ENCODE results near the gene UROC1.

The UROC1 gene

DNA sequence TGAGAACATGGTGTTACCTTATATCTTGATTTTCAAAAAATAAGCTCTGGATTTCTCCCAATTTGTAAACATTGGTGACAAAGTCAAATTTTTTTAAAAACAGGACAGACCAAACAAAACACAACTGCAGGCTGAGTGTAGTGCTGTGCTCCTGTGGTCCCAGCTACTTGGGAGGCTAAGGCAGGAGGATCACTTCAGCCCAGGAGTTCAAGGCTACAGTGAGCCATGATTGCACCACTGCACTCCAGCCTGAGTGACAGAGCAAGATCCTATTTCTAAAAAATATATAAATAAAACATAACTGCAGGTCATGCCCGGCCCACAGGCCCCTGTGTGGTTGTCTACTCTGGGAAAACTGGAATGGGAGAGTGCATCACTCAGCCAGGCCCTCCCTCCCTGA is 37.9 kb downstream of the UROC1 start:
- DNase-seq (ENCODE audit: extremely low spot score), result no peak
- TF ChIP-seq ZNF384 (IDR thresholded peaks at IDR 0.05) (no peak), LEF1 (IDR thresholded peaks at IDR 0.05; ENCODE audit: borderline replicate concordance) (no peak), FOXK2 (IDR thresholded peaks at IDR 0.05) (no peak), L3MBTL2 (conservative IDR thresholded peaks at IDR 0.05) (no peak), SUZ12 (IDR thresholded peaks at IDR 0.05) (no peak), PKNOX1 (IDR thresholded peaks at IDR 0.05) (no peak)
- ChIA-PET CTCF (no interaction called here), POLR2A (no interaction called here)

DNA sequence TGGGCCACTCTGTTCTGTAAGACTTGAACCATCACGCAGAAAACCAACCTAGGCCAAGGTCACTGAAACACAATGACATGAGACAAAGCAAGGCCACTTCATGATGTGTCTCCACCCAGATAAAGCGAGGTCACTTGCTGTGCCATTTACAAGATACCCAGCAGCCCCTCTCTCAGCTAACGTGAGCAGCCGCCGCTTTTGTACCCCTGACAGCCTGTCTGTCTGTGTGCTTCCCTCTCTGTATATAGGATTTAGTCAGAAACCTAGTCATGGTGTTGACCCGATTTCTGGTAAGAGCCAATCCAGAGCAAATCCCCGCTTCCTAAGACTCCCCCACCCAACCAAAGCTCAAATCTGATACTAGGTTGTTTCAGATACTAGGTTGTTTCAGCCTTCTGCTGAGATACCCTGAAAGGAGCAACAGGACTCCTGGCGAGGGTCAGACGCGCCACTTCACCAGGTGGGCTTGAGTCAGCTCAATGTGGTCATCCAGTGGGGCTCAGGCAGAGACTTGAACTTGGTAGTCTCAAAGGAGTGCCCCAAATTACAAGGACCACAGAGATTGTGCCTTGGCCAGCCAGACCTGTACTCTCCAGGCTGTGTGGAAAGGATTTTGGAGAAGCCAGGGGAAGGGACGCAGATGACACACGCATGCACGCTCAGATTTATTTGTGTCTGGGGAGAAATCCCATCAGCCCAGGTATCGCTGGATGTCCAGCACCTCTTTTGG is 38.8 kb downstream of the UROC1 start:
- ChIA-PET CTCF (no interaction called here), POLR2A (no interaction called here)
- no peak for DNase-seq (ENCODE audit: extremely low spot score)
- no peak for TF ChIP-seq L3MBTL2 (conservative IDR thresholded peaks at IDR 0.05)
- no peak for TF ChIP-seq HDGF (IDR thresholded peaks at IDR 0.05; ENCODE audit: borderline replicate concordance)
- no peak for TF ChIP-seq SUZ12 (IDR thresholded peaks at IDR 0.05)
- no peak for TF ChIP-seq BHLHE40 (IDR thresholded peaks at IDR 0.05; ENCODE audit: borderline replicate concordance)
- no peak for TF ChIP-seq TARDBP (IDR thresholded peaks at IDR 0.05)
- TF ChIP-seq ELF4 (IDR thresholded peaks at IDR 0.05), result no peak
- TF ChIP-seq SP1 (IDR thresholded peaks at IDR 0.05), result no peak
- TF ChIP-seq NFRKB (IDR thresholded peaks at IDR 0.05), result no peak
- no peak for TF ChIP-seq LEF1 (IDR thresholded peaks at IDR 0.05; ENCODE audit: borderline replicate concordance)
- no peak for TF ChIP-seq FOXK2 (IDR thresholded peaks at IDR 0.05)
- no peak for TF ChIP-seq ZNF384 (IDR thresholded peaks at IDR 0.05)
- no peak for TF ChIP-seq CTBP1 (IDR thresholded peaks at IDR 0.05; ENCODE audit: borderline replicate concordance)
- TF ChIP-seq FOXM1 (IDR thresholded peaks at IDR 0.05; ENCODE audit: borderline replicate concordance), result no peak
- no peak for TF ChIP-seq FOXA1 (IDR thresholded peaks at IDR 0.05)

- TF ChIP-seq SUZ12 (IDR thresholded peaks at IDR 0.05) (no peak), ARNT (IDR thresholded peaks at IDR 0.05) (no peak), LEF1 (IDR thresholded peaks at IDR 0.05; ENCODE audit: borderline replicate concordance) (no peak), ELF4 (IDR thresholded peaks at IDR 0.05) (no peak), L3MBTL2 (conservative IDR thresholded peaks at IDR 0.05) (no peak), TARDBP (IDR thresholded peaks at IDR 0.05) (no peak), CTBP1 (IDR thresholded peaks at IDR 0.05; ENCODE audit: borderline replicate concordance) (no peak), SP1 (IDR thresholded peaks at IDR 0.05) (no peak), FOXK2 (IDR thresholded peaks at IDR 0.05) (no peak), BHLHE40 (IDR thresholded peaks at IDR 0.05; ENCODE audit: borderline replicate concordance) (no peak), FOXA1 (IDR thresholded peaks at IDR 0.05) (no peak), PKNOX1 (IDR thresholded peaks at IDR 0.05) (no peak), NFRKB (IDR thresholded peaks at IDR 0.05) (no peak), HDGF (IDR thresholded peaks at IDR 0.05; ENCODE audit: borderline replicate concordance) (no peak), FOXM1 (IDR thresholded peaks at IDR 0.05; ENCODE audit: borderline replicate concordance) (no peak), ZNF384 (IDR thresholded peaks at IDR 0.05) (no peak)
- ChIA-PET POLR2A (no interaction called here), CTCF (no interaction called here)
- no peak for DNase-seq (ENCODE audit: extremely low spot score)
These were observed 40.6 kb downstream of the UROC1 start for GRCh38 chr3:126477061-126477380.

- POLR2A ChIA-PET, result interaction anchor here (0.8 to 1.6 kb wide), 6 partner anchors 10 to 117 kb away, joined by 3 to 4 read pairs (median 3); no protein-coding TSS in a partner anchor
- peak; percentile 56 for DNase-seq (ENCODE audit: extremely low spot score)
- no peak for TF ChIP-seq ZNF384 (IDR thresholded peaks at IDR 0.05)
- no peak for TF ChIP-seq ARNT (IDR thresholded peaks at IDR 0.05)
- TF ChIP-seq FOXA1 (IDR thresholded peaks at IDR 0.05), result no peak
- 0 out of 2 replicates have a peak, but pooled peaks have one; percentile 20 for TF ChIP-seq L3MBTL2 (conservative IDR thresholded peaks at IDR 0.05)
- CTCF ChIA-PET, result no interaction called here
These were observed 41.2 kb downstream of the UROC1 start for GRCh38 chr3:126476166-126477060.

DNA sequence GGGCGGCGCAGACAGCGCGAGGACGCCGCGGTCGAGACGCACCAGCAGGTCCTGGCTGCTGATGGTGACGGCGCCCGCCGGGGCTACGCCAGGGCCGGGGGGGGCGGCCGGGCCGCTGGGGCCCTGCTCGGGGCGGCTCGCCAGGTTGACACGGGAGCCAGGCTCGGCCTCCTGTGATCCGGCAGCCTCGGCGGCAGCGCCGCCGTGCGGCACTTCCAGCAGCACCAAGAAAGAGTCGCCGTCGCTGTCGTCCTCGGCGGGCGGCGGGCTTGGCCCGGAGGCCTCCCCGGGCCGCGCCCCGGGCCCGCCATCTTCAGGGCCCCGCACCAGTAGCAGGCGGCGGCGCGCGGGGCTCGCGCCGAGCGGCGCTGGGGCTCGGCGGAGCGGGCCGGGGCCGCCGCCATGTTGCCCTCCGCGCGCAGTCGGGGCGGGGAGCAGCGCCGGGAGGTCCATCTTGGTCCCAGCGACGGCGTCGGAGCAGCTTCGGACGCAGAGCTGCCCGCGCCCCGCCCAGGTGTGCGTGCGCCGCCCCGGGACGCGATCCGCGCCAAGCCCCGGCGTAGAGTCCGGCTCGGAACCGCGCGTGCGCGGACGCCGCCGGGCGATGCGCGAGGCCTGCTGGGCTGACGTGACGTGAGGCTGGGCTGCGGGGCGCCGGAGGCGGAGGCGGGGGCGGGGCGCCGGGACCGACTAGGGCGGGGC is 42.0 kb downstream of the UROC1 start, which contains the start of gene ZXDC:
Gene ZXDC (minus strand): TSS at position 479 of the 702 bp plus-strand sequence. CDS start 26 bp downstream, at position 453.
- no peak for TF ChIP-seq PKNOX1 (IDR thresholded peaks at IDR 0.05)
- POLR2A ChIA-PET, result interaction anchor here (0.8 to 1.6 kb wide), 6 partner anchors 9 to 116 kb away, joined by 3 to 4 read pairs (median 3); no protein-coding TSS in a partner anchor
- peak; percentile 99 for DNase-seq (ENCODE audit: extremely low spot score)

More for the DNA sequence above, 42.0 kb downstream of the UROC1 start, which contains the start of gene ZXDC:
- CTCF ChIA-PET, result no interaction called here
